Activated naive CD8-positive, alpha-beta T cell treated with anti-CD3 and anti-CD28 coated beads for 36 hours (primary cell): ENCODE measurements around the gene CEP131. TPM values are rescaled to one million over a fixed set of nuclear protein-coding genes. Genes with fewer than 3 reads are reported as not detected.

Experiments
- DNase-seq: peaks from one replicate; pipeline ENCODE4 v3.0.0; 2021
- H3K27ac Mint-ChIP-seq: one replicate; pipeline ENCODE4 v1.8.0; 2022; ENCODE audit warnings: mild to moderate bottlenecking, moderate library complexity, mixed read lengths
- H3K27me3 Mint-ChIP-seq: one replicate; pipeline ENCODE4 v1.8.0; 2022; ENCODE audit warnings: mild to moderate bottlenecking, mixed read lengths
- H3K36me3 Mint-ChIP-seq: one replicate; pipeline ENCODE4 v1.8.0; 2021; ENCODE audit warnings: mild to moderate bottlenecking, mixed read lengths
- H3K4me1 Mint-ChIP-seq: one replicate; pipeline ENCODE4 v1.8.0; 2021; ENCODE audit warnings: mixed read lengths
- H3K4me3 Mint-ChIP-seq: one replicate; pipeline ENCODE4 v1.8.0; 2022; ENCODE audit warnings: mild to moderate bottlenecking, moderate library complexity, mixed read lengths
- H3K9me3 Mint-ChIP-seq: one replicate; pipeline ENCODE4 v1.8.0; 2022; ENCODE audit warnings: mixed read lengths
- total RNA-seq, 2 experiments: library from RNA; stranded (reverse); gene quantifications; one replicate each; pipeline ENCODE4 v1.2.3, GENCODE V29; 2021

The CEP131 gene
- total RNA-seq, 2 experiments from 2014 or later = 8.6 to 10.2 TPM

GRCh38 chr17:81184555-81184954 lies 38.2 kb downstream of the CEP131 start:
- Mint-ChIP-seq H3K9me3 (no peaks in the 10 kb centered on the region), H3K27ac (no peak overlapping the region), H3K4me3 (no peak overlapping the region), H3K27me3 (no peaks in the 10 kb centered on the region), H3K36me3 (no peaks in the 10 kb centered on the region), H3K4me1 (no peaks in the 10 kb centered on the region)
- DNase-seq = no peak

- no peak for DNase-seq
- no peaks in the 10 kb centered on the region for H3K4me1 Mint-ChIP-seq
- no peaks in the 10 kb centered on the region for H3K9me3 Mint-ChIP-seq
- no peak overlapping the region for H3K4me3 Mint-ChIP-seq
- H3K27ac Mint-ChIP-seq = no peak overlapping the region
- no peaks in the 10 kb centered on the region for H3K27me3 Mint-ChIP-seq
- H3K36me3 Mint-ChIP-seq = no peaks in the 10 kb centered on the region
Measured at GRCh38 chr17:81183807-81184206, 39.0 kb downstream of the CEP131 start.

GRCh38 chr17:81183316-81183715 lies 39.4 kb downstream of the CEP131 start:
- H3K27ac Mint-ChIP-seq = no peak overlapping the region
- no peaks in the 10 kb centered on the region for H3K36me3 Mint-ChIP-seq
- H3K27me3 Mint-ChIP-seq = no peaks in the 10 kb centered on the region
- no peak overlapping the region for H3K4me3 Mint-ChIP-seq
- H3K9me3 Mint-ChIP-seq = no peaks in the 10 kb centered on the region
- no peak for DNase-seq
- no peaks in the 10 kb centered on the region for H3K4me1 Mint-ChIP-seq

- Mint-ChIP-seq H3K27ac (no peak overlapping the region), H3K36me3 (no peaks in the 10 kb centered on the region), H3K27me3 (no peaks in the 10 kb centered on the region), H3K4me3 (no peak overlapping the region), H3K4me1 (no peaks in the 10 kb centered on the region), H3K9me3 (no peaks in the 10 kb centered on the region)
- DNase-seq = no peak
Measured at GRCh38 chr17:81182596-81182995, 40.2 kb downstream of the CEP131 start.

- Mint-ChIP-seq H3K4me1 (no peaks in the 10 kb centered on the region), H3K27ac (no peak overlapping the region), H3K27me3 (no peaks in the 10 kb centered on the region)
Measured at GRCh38 chr17:81181811-81182185, 41.0 kb downstream of the CEP131 start.

GRCh38 chr17:81180836-81181810 lies 41.6 kb downstream of the CEP131 start:
- no peak for DNase-seq
- Mint-ChIP-seq H3K27ac (no peak overlapping the region), H3K36me3 (no peaks in the 10 kb centered on the region), H3K4me3 (no peak overlapping the region), H3K9me3 (no peaks in the 10 kb centered on the region), H3K4me1 (no peaks in the 10 kb centered on the region), H3K27me3 (no peaks in the 10 kb centered on the region)

More at GRCh38 chr17:81181811-81182185, 41.0 kb downstream of the CEP131 start:
- no peak for DNase-seq
- Mint-ChIP-seq H3K9me3 (no peaks in the 10 kb centered on the region), H3K36me3 (no peaks in the 10 kb centered on the region), H3K4me3 (no peak overlapping the region)

- peaks cover 3% of the 10 kb centered on the region for H3K9me3 Mint-ChIP-seq
- no peak overlapping the region for H3K27ac Mint-ChIP-seq
- no peaks in the 10 kb centered on the region for H3K4me1 Mint-ChIP-seq
- H3K36me3 Mint-ChIP-seq = no peaks in the 10 kb centered on the region
- DNase-seq = no peak
- H3K4me3 Mint-ChIP-seq = no peak overlapping the region
- no peaks in the 10 kb centered on the region for H3K27me3 Mint-ChIP-seq
Measured at GRCh38 chr17:81179861-81180260, 42.9 kb downstream of the CEP131 start.

GRCh38 chr17:81179220-81179619 lies 43.5 kb downstream of the CEP131 start:
- DNase-seq = no peak
- Mint-ChIP-seq H3K4me3 (no peak overlapping the region), H3K27ac (no peak overlapping the region), H3K27me3 (no peaks in the 10 kb centered on the region), H3K4me1 (no peaks in the 10 kb centered on the region), H3K9me3 (peaks cover 3% of the 10 kb centered on the region), H3K36me3 (no peaks in the 10 kb centered on the region)

GRCh38 chr17:81178136-81179091 lies 44.4 kb downstream of the CEP131 start:
- Mint-ChIP-seq H3K9me3 (peaks cover 3% of the 10 kb centered on the region), H3K4me1 (no peaks in the 10 kb centered on the region), H3K4me3 (no peak overlapping the region), H3K27me3 (no peaks in the 10 kb centered on the region), H3K36me3 (no peaks in the 10 kb centered on the region), H3K27ac (no peak overlapping the region)
- no peak for DNase-seq

- Mint-ChIP-seq H3K27me3 (no peaks in the 10 kb centered on the region), H3K9me3 (peaks cover 3% of the 10 kb centered on the region), H3K4me1 (no peaks in the 10 kb centered on the region), H3K27ac (no peak overlapping the region), H3K4me3 (no peak overlapping the region), H3K36me3 (no peaks in the 10 kb centered on the region)
- DNase-seq = no peak
Measured at GRCh38 chr17:81176666-81177065, 46.1 kb downstream of the CEP131 start.

- Mint-ChIP-seq H3K36me3 (no peaks in the 10 kb centered on the region), H3K4me1 (no peaks in the 10 kb centered on the region), H3K9me3 (peaks cover 3% of the 10 kb centered on the region), H3K27me3 (no peaks in the 10 kb centered on the region), H3K4me3 (no peak overlapping the region), H3K27ac (no peak overlapping the region)
- DNase-seq = no peak
Measured at GRCh38 chr17:81173762-81174155, 49.0 kb downstream of the CEP131 start.

- Mint-ChIP-seq H3K4me3 (no peak overlapping the region), H3K36me3 (no peaks in the 10 kb centered on the region), H3K27ac (no peak overlapping the region), H3K4me1 (no peaks in the 10 kb centered on the region), H3K27me3 (peaks cover 1% of the 10 kb centered on the region), H3K9me3 (peaks cover 3% of the 10 kb centered on the region)
- DNase-seq = no peak
Measured at GRCh38 chr17:81173052-81173761, 49.6 kb downstream of the CEP131 start.

GRCh38 chr17:81171941-81172340 lies 50.8 kb downstream of the CEP131 start:
- DNase-seq = no peak
- Mint-ChIP-seq H3K9me3 (peaks cover 3% of the 10 kb centered on the region), H3K4me3 (no peak overlapping the region), H3K27me3 (peaks cover 8% of the 10 kb centered on the region), H3K27ac (no peak overlapping the region), H3K4me1 (no peaks in the 10 kb centered on the region), H3K36me3 (no peaks in the 10 kb centered on the region)

GRCh38 chr17:81170727-81171494 lies 51.9 kb downstream of the CEP131 start:
- DNase-seq = no peak
- Mint-ChIP-seq H3K27ac (no peak overlapping the region), H3K9me3 (peaks cover 3% of the 10 kb centered on the region), H3K36me3 (no peaks in the 10 kb centered on the region), H3K27me3 (peaks cover 11% of the 10 kb centered on the region), H3K4me1 (no peaks in the 10 kb centered on the region), H3K4me3 (no peak overlapping the region)
